Left lobe of liver (tissue), 2 donors: ENCODE measurements around the gene ULBP2. TPM values are rescaled to one million over a fixed set of nuclear protein-coding genes. Genes with fewer than 3 reads are reported as not detected.
"Not testable (repeated sequence)": the region's sequence is repeated elsewhere in the genome, so short reads cannot be mapped to it uniquely, and the experiment has no call there.

Experiments used
- ATAC-seq: fragments of 200-7000 bp; cut with Tn5 transposase; one replicate; pipeline ENCODE4 v1.9.1; 2020; ENCODE audit warnings: mild to moderate bottlenecking, moderate library complexity
- DNase-seq: peaks from one replicate; pipeline ENCODE4 v3.0.0-alpha.2; 2020; ENCODE audit warnings: low spot score
- total RNA-seq: library from RNA; stranded (reverse); gene quantifications from one replicate; pipeline ENCODE4 v1.2.1, GENCODE V29; 2021
- donor health status: DM: no; HTN: no; CAD: no; lungs with moderate emphysema.
- donor health status: DM: no; HTN: yes; CAD: no.

ULBP2 gene
- total RNA-seq, 1 donor from 2014 or later = 0.18 TPM

- not testable (repeated sequence) for DNase-seq, ATAC-seq
Observed at GRCh38 chr6:149947533-149947932, 5.7 kb downstream of the ULBP2 start.

GRCh38 chr6:149948011-149948410, 6.2 kb downstream of the ULBP2 start:
- DNase-seq (no peak), ATAC-seq (no peak)

GRCh38 chr6:149948616-149949015, 6.8 kb downstream of the ULBP2 start:
- ATAC-seq = no peak

GRCh38 chr6:149950423-149950822, 8.6 kb downstream of the ULBP2 start:
- DNase-seq (no peak), ATAC-seq (peak; percentile 87)

More at GRCh38 chr6:149948616-149949015, 6.8 kb downstream of the ULBP2 start:
- no peak for DNase-seq

- ATAC-seq = no peak
- no peak for DNase-seq
Observed at GRCh38 chr6:149951096-149951495, 9.3 kb downstream of the ULBP2 start.

- ATAC-seq = no peak
- no peak for DNase-seq
Observed at GRCh38 chr6:149951626-149952025, 9.8 kb downstream of the ULBP2 start.

- DNase-seq, ATAC-seq: not testable (repeated sequence)
Observed at GRCh38 chr6:149953390-149953789, 11.6 kb downstream of the ULBP2 start.

- DNase-seq = not testable (repeated sequence)
- peak; percentile 65 for ATAC-seq
Observed at GRCh38 chr6:149953934-149954327, 12.1 kb downstream of the ULBP2 start.

- DNase-seq, ATAC-seq: not testable (repeated sequence)
Observed at GRCh38 chr6:149954328-149954983, 12.6 kb downstream of the ULBP2 start.

- not testable (repeated sequence) for ATAC-seq, DNase-seq
Observed at GRCh38 chr6:149954984-149955653, 13.3 kb downstream of the ULBP2 start.

- DNase-seq, ATAC-seq: not testable (repeated sequence)
Observed at GRCh38 chr6:149955654-149956317, 14.0 kb downstream of the ULBP2 start.

- not testable (repeated sequence) for ATAC-seq, DNase-seq
Observed at GRCh38 chr6:149958124-149958523, 16.3 kb downstream of the ULBP2 start.

GRCh38 chr6:149959806-149960205, 18.0 kb downstream of the ULBP2 start:
- not testable (repeated sequence) for DNase-seq, ATAC-seq

GRCh38 chr6:149960488-149960887, 18.7 kb downstream of the ULBP2 start:
- DNase-seq (no peak), ATAC-seq (no peak)

GRCh38 chr6:149961728-149962425, 20.1 kb downstream of the ULBP2 start:
- no peak for ATAC-seq
- peak; percentile 16 for DNase-seq

GRCh38 chr6:149962461-149963211, 20.8 kb downstream of the ULBP2 start:
- DNase-seq (peak; percentile 38), ATAC-seq (no peak)

- DNase-seq (no peak), ATAC-seq (peak; percentile 19)
Observed at GRCh38 chr6:149963212-149963461, 21.3 kb downstream of the ULBP2 start.

- ATAC-seq (peak; percentile 90), DNase-seq (peak; percentile 79)
Observed at GRCh38 chr6:149963462-149964307, 21.9 kb downstream of the ULBP2 start, which contains the start of gene ULBP1. Gene ULBP1, plus strand, starts transcription at chr6:149963943. Its CDS starts 107 bp downstream, at chr6:149964050.
